CD4-positive, alpha-beta T cell treated with Interferon gamma for 1 hour (primary cell): ENCODE results near the gene PHETA2.
A peak's percentile ranks its signal among the peaks of the same experiment; 100 is the strongest.
"Not testable (repeated sequence)": the region's sequence is repeated elsewhere in the genome, so short reads cannot be mapped to it uniquely, and the experiment has no call there.

Source experiments
- DNase-seq: peaks from one replicate; pipeline ENCODE4 v3.0.0-alpha.2; 2020

Gene PHETA2

DNA sequence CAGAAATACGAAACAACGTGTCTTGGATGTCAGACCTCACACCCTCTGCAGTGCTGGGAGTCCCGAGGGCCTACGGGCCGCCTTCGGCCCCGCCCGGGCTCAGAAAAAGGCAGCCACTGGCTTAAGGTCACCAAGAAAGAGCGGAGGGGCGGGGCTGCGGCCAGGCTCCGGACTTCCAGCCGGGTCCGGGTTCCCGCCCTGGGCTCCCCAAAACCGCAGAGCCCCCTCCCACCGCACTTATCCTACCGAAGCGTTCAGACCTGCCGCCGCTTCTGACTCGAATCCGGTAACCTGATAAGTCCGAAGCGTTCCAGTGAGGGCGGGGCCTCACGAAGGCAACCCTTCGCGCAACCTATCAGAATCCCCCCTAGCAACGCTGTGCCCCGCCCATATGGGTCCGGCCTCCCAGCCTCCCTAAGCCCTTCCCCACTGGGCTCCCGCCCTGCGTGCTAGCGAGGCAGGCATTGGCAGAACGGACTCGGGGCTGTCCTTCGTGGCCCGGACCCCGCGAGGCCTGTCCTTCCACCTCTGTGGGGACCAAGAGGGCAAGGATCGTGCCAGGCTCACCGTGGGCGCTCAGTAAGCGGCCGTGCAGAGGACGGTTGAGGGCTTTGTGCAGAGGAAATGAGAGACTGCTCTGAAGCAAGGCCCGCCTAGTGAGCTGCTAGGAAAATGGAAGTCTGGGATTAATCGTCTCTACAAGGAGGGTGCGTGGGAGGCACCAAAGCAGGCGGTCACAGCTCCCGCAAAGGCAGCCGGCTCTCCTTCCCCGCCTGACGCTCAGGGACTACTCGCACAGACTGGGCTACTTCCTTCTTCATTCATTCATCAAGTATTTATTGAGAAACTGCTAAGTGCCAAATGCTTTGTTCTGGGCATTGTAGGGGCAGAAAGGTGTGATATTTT lies 3.3 kb upstream of the PHETA2 start, which contains the start of gene NAGA:
NAGA (minus strand) TSS at position 296 of the 906 bp plus-strand sequence. CDS start 515 bp downstream, outside the sequence.
- DNase-seq = peak; percentile 89

GRCh38 chr22:42071508-42071907 lies 2.5 kb upstream of the PHETA2 start:
- DNase-seq = not testable (repeated sequence)

- no peak for DNase-seq
Observed at GRCh38 chr22:42072606-42073330, 1.3 kb upstream of the PHETA2 start.

DNA sequence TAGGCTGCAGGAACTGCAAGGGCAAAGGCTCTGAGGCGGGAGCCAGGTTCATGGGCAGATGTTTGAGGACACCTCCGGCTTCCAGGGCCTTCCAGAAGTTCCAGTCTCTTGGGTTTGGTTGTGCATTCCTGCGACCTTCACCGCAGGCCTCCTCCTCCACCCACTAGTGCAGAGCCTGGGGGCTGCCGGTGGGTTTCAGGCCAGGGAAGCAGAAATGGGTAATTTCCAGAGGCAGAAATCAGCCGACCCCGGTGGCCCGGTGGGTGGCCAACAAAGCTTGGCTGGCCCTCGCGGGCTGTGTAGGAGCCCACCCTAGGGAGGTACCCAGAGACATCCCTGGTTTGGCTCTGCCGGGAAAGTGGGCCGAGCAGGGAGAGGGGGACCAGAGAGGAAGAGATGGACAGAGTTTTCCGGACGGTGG lies 417 bp upstream of the PHETA2 start:
- DNase-seq = no peak

DNA sequence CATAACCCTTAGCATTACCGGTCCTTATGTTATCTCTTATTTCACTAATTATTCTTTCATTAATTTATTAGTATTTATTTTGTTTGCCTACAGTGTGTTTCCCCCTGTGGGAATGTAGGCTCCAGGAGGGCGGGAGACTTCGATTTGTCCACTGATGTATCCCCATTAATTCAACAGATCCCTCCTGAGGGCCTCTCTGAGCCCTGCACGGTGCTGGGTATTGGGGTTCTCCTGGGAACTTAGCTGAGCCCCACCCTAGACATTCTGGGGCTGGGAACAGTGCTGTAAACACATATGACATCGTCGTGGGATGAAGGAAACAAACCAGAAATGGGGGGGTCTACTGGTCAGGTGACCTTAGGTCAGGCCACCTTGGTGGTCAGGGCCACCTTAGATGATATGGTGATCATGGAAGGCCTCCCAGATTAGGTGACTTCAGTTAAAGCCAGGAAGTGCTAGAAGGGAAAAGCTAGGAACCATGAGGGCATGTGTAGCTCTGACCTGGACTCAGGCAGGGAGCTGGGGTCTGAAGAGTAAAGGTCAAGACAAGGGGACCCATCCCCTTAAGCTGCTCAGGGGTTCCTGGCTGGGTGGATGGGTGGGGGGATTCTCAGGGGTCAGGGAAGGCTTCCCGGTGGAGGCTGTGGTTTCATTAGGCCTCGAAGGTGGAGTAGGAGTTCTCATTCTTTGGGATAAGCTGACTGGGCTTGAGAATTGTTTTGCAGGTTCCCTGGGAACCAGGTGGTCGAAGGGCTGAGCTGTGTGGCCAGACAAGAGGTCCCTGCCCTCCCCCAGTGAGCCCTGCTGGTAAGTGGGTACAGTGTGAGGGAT lies 1.0 kb downstream of the PHETA2 start:
- DNase-seq = no peak

- no peak for DNase-seq
Observed at GRCh38 chr22:42076764-42077485, 2.9 kb downstream of the PHETA2 start.

DNA sequence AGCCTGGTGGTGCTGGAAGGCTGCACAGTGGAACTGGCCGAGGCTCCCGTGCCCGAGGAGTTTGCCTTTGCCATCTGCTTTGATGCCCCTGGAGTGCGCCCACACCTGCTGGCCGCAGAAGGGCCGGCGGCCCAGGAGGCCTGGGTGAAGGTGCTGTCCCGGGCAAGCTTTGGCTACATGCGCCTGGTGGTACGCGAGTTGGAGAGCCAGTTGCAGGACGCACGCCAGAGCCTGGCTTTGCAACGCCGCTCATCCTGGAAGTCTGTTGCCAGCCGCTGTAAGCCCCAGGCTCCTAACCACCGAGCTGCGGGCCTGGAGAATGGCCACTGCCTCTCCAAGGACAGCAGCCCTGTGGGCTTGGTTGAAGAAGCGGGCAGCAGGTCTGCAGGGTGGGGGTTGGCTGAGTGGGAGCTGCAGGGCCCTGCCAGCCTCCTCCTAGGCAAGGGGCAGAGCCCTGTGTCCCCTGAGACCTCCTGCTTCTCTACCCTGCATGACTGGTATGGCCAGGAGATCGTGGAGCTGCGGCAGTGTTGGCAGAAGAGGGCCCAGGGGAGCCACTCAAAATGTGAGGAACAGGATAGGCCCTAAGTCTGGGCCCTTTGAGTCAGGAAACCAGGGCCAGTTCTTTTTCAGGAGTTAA lies 3.6 kb downstream of the PHETA2 start:
- no peak for DNase-seq

DNA sequence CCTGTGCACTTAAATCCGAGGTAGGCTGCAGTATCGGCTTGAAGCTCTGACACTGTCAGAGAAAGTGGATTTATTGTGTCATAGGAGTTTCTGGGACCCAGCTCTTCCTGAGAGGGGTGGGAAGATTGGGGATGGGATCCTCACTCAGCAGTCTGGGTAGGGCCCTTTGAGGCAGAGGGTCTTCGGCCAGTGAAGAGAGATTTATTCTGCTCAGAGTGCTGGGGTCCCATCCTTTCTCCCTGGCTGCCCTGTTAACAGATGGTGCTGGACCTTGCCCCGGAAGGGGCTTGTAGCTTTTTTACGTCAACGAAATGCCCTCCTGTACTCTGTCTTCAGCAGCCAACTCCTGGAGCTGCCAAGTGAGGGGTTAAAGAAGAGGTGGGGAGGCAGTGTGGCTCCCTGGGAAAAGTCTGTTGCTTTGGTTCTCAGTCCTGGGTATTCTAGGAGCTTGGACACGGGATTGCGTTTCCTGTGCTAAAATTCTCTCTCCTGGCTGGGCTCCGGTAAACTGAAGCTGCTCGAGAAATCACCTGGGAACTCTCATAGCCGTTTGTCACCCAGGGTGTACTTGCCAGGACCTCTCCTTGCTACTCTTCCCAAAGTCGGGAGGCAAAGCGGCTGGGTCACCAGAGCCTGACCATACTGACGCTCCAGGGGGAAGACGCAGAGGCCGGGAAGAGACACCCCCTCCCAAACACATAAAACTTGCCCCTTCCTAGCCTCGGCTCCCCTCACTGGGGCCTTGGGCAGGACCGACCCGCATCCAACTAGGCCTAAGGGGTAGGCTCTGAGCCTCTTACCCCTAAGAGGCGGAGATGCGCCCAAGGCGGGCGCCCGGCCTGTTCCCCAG lies 4.6 kb downstream of the PHETA2 start:
- no peak for DNase-seq

- peak; percentile 98 for DNase-seq
Observed at GRCh38 chr22:42079319-42080251, 5.5 kb downstream of the PHETA2 start, which contains the start of gene SMDT1. TSS of gene SMDT1 (plus strand) at chr22:42079700. CDS start at chr22:42079769, 69 bp downstream.

- no peak for DNase-seq
Observed at GRCh38 chr22:42080287-42080686, 6.2 kb downstream of the PHETA2 start.

GRCh38 chr22:42083119-42083518 lies 9.1 kb downstream of the PHETA2 start:
- no peak for DNase-seq

GRCh38 chr22:42084874-42085273 lies 10.8 kb downstream of the PHETA2 start:
- DNase-seq = no peak

DNA sequence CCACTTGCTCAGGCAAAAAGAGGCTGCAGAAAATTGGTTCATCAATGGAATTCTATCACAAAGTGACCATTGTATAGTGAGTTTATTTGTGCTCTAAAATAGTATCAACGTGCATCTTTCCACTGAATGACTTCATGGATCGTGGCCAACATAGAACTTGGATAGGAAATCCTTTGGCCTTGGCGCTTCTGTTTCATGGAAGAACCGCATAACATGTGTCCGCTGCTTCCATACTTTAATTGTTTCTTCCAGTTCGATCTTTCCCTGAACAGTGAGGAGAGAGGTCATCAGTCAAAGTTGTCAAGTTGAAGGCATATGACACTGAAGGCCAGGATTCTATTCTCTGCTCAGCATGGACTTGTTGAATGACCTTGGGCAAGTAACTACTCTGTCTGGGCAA lies 12.0 kb downstream of the PHETA2 start:
- DNase-seq = no peak

DNA sequence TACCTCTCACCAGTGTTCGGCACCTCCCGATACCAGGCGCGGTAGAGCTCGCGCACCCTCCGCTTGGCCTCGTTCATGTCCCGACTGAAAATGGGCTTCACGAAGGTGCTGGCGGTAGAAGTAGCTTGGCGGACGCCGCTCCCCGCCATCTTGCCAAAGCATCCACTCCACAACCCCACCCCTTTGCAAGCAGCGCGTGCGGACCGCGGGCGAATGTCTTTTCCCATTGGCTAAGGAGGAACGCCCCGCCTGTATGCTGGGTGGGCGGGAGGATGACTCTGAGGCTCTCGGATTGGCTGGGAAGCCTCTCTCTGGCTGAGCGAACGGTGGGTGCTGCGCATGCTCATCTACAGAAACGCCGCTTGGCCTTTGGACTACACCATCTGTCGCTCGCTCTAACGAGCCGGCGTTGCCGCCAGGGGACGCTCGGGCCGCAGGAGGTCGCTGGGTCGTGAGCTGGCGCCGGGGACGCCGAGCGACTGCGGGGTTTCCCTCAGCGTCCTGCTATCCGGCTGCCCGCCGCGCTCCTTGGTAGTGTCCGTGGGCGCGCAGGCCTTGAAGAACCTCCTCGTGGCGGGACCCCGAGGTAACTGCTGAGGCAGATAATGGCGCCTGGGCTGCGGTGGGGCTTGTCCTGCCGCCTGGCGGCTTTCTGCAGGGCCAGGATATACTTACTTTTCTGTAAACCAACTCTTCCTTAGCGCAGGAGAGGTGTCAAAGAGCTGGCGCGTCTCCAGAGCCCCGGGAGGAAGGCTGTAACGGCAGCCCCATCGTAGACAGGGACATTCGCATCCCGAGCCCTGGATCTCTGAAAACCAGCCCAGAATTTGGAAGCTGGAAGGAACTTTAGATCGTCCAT lies 16.8 kb downstream of the PHETA2 start, which contains the start of gene NDUFA6:
NDUFA6 (minus strand) TSS at position 177 of the 859 bp plus-strand sequence; CDS start at position 149, 28 bp downstream.
- peak; percentile 100 for DNase-seq

DNA sequence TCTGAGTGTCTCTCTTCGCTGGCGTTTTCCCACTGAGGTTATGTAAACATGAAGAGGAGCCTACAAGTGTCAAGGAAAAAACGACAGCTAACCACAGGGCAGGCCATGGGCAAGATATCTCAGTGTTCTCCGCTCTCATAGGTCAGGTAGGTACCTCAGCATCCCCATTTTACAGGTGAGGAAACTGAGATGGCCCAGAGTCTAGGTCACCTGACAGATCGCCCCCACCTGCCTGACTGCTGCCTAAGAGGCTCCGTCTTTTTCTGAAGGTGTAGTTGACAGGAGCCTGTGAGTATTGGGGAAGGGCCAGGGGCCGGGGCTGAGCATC lies 17.4 kb downstream of the PHETA2 start:
- DNase-seq = no peak

- no peak for DNase-seq
Observed at GRCh38 chr22:42101199-42101598, 27.2 kb downstream of the PHETA2 start.

- not testable (repeated sequence) for DNase-seq
Observed at GRCh38 chr22:42104332-42104860, 30.3 kb downstream of the PHETA2 start.

GRCh38 chr22:42108848-42109247 lies 34.8 kb downstream of the PHETA2 start:
- no peak for DNase-seq
